Osteocyte (in vitro differentiated cells): ENCODE data around the gene TAP2. TPM values are rescaled to one million over a fixed set of nuclear protein-coding genes. Genes with fewer than 3 reads are reported as not detected.

Experiments
- DNase-seq: peaks from one replicate; pipeline ENCODE4 v3.0.0; 2021; ENCODE audit warnings: mixed read lengths; ENCODE audit not compliant: unreplicated experiment; ENCODE audit errors: extremely low spot score
- H3K27ac Mint-ChIP-seq: one replicate; pipeline ENCODE4 v1.8.0; 2021; ENCODE audit warnings: mild to moderate bottlenecking, mixed read lengths; ENCODE audit not compliant: unreplicated experiment
- H3K27me3 Mint-ChIP-seq: one replicate; pipeline ENCODE4 v1.8.0; 2021; ENCODE audit warnings: mixed read lengths; ENCODE audit not compliant: unreplicated experiment
- H3K36me3 Mint-ChIP-seq: one replicate; pipeline ENCODE4 v1.8.0; 2021; ENCODE audit warnings: mixed read lengths; ENCODE audit not compliant: unreplicated experiment
- H3K4me1 Mint-ChIP-seq: one replicate; pipeline ENCODE4 v1.8.0; 2021; ENCODE audit warnings: mixed read lengths; ENCODE audit not compliant: unreplicated experiment
- H3K4me3 Mint-ChIP-seq: one replicate; pipeline ENCODE4 v1.8.0; 2021; ENCODE audit warnings: mild to moderate bottlenecking, moderate library complexity, mixed read lengths; ENCODE audit not compliant: unreplicated experiment
- H3K9me3 Mint-ChIP-seq: one replicate; pipeline ENCODE4 v1.8.0; 2021; ENCODE audit warnings: mixed read lengths; ENCODE audit not compliant: unreplicated experiment
- CTCF ChIP-seq: fragments of 200-600 bp; sonication (generic); IDR thresholded peaks from 2 replicates; pipeline ENCODE4 v1.5.0; 2021; ENCODE audit warnings: antibody characterized with exemption, mild to moderate bottlenecking, moderate library complexity
- total RNA-seq: library from RNA; stranded (reverse); gene quantifications from 2 replicates; pipeline ENCODE4 v1.2.1, GENCODE V29; 2021

Gene TAP2
- total RNA-seq, 1 donor from 2014 or later, result 51.9 TPM

GRCh38 chr6:32816746-32817204, 21.8 kb downstream of the TAP2 start, which contains the start of gene HLA-DOB:
Gene HLA-DOB (minus strand): TSS chr6:32817002. CDS start chr6:32816951, 51 bp downstream.
- H3K9me3 Mint-ChIP-seq, result no peaks in the 10 kb centered on the region
- H3K4me3 Mint-ChIP-seq, result no peak within 1 kb of the TSS
- no peak within 1 kb of the TSS for H3K27ac Mint-ChIP-seq
- peaks cover 44% of the 10 kb centered on the region for H3K27me3 Mint-ChIP-seq
- TF ChIP-seq CTCF, result no peak
- H3K36me3 Mint-ChIP-seq, result no peaks in the 10 kb centered on the region
- no peak for DNase-seq
- peaks cover 5% of the 10 kb centered on the region for H3K4me1 Mint-ChIP-seq

- H3K27ac Mint-ChIP-seq, result no peak overlapping the region
- no peak overlapping the region for H3K4me3 Mint-ChIP-seq
- no peak for DNase-seq
- TF ChIP-seq CTCF, result no peak
- H3K36me3 Mint-ChIP-seq, result no peaks in the 10 kb centered on the region
- H3K9me3 Mint-ChIP-seq, result no peaks in the 10 kb centered on the region
- peaks cover 44% of the 10 kb centered on the region for H3K27me3 Mint-ChIP-seq
- peaks cover 5% of the 10 kb centered on the region for H3K4me1 Mint-ChIP-seq
These were observed 22.5 kb downstream of the TAP2 start for GRCh38 chr6:32815996-32816395.

- no peak overlapping the region for H3K4me3 Mint-ChIP-seq
- no peaks in the 10 kb centered on the region for H3K36me3 Mint-ChIP-seq
- no peak for DNase-seq
- H3K4me1 Mint-ChIP-seq, result peaks cover 5% of the 10 kb centered on the region
- peaks cover 49% of the 10 kb centered on the region for H3K27me3 Mint-ChIP-seq
- no peaks in the 10 kb centered on the region for H3K9me3 Mint-ChIP-seq
- no peak for TF ChIP-seq CTCF
- no peak overlapping the region for H3K27ac Mint-ChIP-seq
These were observed 23.4 kb downstream of the TAP2 start for GRCh38 chr6:32815115-32815514.

- Mint-ChIP-seq H3K9me3 (no peaks in the 10 kb centered on the region), H3K27ac (no peak overlapping the region), H3K27me3 (peaks cover 57% of the 10 kb centered on the region), H3K4me3 (no peak overlapping the region), H3K4me1 (peaks cover 5% of the 10 kb centered on the region), H3K36me3 (no peaks in the 10 kb centered on the region)
- no peak for DNase-seq
- TF ChIP-seq CTCF, result no peak
These were observed 24.4 kb downstream of the TAP2 start for GRCh38 chr6:32814145-32814544.

- peaks cover 7% of the 10 kb centered on the region for H3K4me1 Mint-ChIP-seq
- H3K27ac Mint-ChIP-seq, result no peak overlapping the region
- H3K36me3 Mint-ChIP-seq, result peaks cover 1% of the 10 kb centered on the region
- TF ChIP-seq CTCF, result no peak
- H3K27me3 Mint-ChIP-seq, result peaks cover 56% of the 10 kb centered on the region
- H3K9me3 Mint-ChIP-seq, result no peaks in the 10 kb centered on the region
- no peak for DNase-seq
- no peak overlapping the region for H3K4me3 Mint-ChIP-seq
These were observed 29.4 kb downstream of the TAP2 start for GRCh38 chr6:32809171-32809570.
